ENCODE data around the gene MAB21L1.

DNA sequence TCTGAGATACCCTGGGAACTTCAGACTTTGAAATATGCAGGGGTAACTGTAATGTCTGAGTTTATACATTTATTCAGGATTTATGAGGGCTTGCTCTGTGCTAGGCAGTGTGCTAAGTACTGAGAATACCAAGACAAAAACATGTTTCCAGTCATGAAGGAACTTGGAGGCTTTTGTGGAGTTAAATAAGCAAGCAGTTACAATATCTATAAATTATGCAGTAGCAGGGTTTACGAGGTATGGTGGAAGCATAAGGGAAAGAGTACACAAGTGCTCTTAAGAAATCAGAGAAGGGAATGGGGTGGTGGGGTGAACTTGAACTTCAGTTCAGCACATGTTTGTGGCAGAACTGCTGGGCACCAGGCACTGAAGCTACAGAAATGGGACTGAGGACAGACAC, 28.0 kb downstream of the MAB21L1 start:
- TF ChIP-seq, protein P1, sequence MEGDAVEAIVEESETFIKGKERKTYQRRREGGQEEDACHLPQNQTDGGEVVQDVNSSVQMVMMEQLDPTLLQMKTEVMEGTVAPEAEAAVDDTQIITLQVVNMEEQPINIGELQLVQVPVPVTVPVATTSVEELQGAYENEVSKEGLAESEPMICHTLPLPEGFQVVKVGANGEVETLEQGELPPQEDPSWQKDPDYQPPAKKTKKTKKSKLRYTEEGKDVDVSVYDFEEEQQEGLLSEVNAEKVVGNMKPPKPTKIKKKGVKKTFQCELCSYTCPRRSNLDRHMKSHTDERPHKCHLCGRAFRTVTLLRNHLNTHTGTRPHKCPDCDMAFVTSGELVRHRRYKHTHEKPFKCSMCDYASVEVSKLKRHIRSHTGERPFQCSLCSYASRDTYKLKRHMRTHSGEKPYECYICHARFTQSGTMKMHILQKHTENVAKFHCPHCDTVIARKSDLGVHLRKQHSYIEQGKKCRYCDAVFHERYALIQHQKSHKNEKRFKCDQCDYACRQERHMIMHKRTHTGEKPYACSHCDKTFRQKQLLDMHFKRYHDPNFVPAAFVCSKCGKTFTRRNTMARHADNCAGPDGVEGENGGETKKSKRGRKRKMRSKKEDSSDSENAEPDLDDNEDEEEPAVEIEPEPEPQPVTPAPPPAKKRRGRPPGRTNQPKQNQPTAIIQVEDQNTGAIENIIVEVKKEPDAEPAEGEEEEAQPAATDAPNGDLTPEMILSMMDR (IDR thresholded peaks at IDR 0.05 in 2 of 3, conservative IDR thresholded peaks at IDR 0.05 in 1 of 3; ENCODE audit: borderline replicate concordance in 1 of 3, insufficient read depth in 1 of 3, low read depth in 2 of 3, low read length in 2 of 3): no peak
- TF ChIP-seq POLR2A (IDR thresholded peaks at IDR 0.05; ENCODE audit: borderline replicate concordance, extremely low read depth, insufficient read depth, insufficient read length) (no peak), ELF1 (IDR thresholded peaks at IDR 0.05; ENCODE audit: borderline replicate concordance, low read depth) (no peak), EZH2phosphoT487 (IDR thresholded peaks at IDR 0.05; ENCODE audit: borderline replicate concordance) (no peak), YY1 (IDR thresholded peaks at IDR 0.05; ENCODE audit: extremely low read depth, insufficient replicate concordance, low read depth, low read length) (no peak), TCF7L2 (IDR thresholded peaks at IDR 0.05; ENCODE audit: borderline replicate concordance, extremely low read depth, insufficient read depth, insufficient read length) (no peak), POLR2AphosphoS5 (IDR thresholded peaks at IDR 0.05; ENCODE audit: low read depth, low read length) (no peak), SIN3A (IDR thresholded peaks at IDR 0.05; ENCODE audit: low read depth) (no peak), SP1 (IDR thresholded peaks at IDR 0.05; ENCODE audit: low read depth) (no peak), EZH2 (IDR thresholded peaks at IDR 0.05) (no peak)
- TF ChIP-seq, protein P2, sequence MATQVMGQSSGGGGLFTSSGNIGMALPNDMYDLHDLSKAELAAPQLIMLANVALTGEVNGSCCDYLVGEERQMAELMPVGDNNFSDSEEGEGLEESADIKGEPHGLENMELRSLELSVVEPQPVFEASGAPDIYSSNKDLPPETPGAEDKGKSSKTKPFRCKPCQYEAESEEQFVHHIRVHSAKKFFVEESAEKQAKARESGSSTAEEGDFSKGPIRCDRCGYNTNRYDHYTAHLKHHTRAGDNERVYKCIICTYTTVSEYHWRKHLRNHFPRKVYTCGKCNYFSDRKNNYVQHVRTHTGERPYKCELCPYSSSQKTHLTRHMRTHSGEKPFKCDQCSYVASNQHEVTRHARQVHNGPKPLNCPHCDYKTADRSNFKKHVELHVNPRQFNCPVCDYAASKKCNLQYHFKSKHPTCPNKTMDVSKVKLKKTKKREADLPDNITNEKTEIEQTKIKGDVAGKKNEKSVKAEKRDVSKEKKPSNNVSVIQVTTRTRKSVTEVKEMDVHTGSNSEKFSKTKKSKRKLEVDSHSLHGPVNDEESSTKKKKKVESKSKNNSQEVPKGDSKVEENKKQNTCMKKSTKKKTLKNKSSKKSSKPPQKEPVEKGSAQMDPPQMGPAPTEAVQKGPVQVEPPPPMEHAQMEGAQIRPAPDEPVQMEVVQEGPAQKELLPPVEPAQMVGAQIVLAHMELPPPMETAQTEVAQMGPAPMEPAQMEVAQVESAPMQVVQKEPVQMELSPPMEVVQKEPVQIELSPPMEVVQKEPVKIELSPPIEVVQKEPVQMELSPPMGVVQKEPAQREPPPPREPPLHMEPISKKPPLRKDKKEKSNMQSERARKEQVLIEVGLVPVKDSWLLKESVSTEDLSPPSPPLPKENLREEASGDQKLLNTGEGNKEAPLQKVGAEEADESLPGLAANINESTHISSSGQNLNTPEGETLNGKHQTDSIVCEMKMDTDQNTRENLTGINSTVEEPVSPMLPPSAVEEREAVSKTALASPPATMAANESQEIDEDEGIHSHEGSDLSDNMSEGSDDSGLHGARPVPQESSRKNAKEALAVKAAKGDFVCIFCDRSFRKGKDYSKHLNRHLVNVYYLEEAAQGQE (IDR thresholded peaks at IDR 0.05; ENCODE audit: low read depth): no peak
- TF ChIP-seq, protein P3, sequence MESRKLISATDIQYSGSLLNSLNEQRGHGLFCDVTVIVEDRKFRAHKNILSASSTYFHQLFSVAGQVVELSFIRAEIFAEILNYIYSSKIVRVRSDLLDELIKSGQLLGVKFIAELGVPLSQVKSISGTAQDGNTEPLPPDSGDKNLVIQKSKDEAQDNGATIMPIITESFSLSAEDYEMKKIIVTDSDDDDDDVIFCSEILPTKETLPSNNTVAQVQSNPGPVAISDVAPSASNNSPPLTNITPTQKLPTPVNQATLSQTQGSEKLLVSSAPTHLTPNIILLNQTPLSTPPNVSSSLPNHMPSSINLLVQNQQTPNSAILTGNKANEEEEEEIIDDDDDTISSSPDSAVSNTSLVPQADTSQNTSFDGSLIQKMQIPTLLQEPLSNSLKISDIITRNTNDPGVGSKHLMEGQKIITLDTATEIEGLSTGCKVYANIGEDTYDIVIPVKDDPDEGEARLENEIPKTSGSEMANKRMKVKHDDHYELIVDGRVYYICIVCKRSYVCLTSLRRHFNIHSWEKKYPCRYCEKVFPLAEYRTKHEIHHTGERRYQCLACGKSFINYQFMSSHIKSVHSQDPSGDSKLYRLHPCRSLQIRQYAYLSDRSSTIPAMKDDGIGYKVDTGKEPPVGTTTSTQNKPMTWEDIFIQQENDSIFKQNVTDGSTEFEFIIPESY (IDR thresholded peaks at IDR 0.05; ENCODE audit: extremely low read depth, insufficient replicate concordance, low read length): no peak
